KMS-11 (cell line): Measurements from ENCODE around the gene COL16A1.

Experiments
- H2AFZ ChIP-seq: fragments of 200-600 bp; sonication (generic); 2 replicates; pipeline ENCODE4 v1.6.1; 2016; ENCODE audit warnings: antibody characterized with exemption, mixed run types, low read depth
- H3K27ac ChIP-seq: fragments of 200-600 bp; sonication (generic); 2 replicates; pipeline ENCODE4 v1.6.1; 2016; ENCODE audit warnings: mild to moderate bottlenecking, mixed run types
- H3K27me3 ChIP-seq: fragments of 200-600 bp; sonication (generic); 2 replicates; pipeline ENCODE4 v1.6.1; 2017; ENCODE audit warnings: mild to moderate bottlenecking, low read depth, mixed run types, moderate library complexity; ENCODE audit not compliant: insufficient read depth
- H3K36me3 ChIP-seq: fragments of 200-600 bp; sonication (generic); 2 replicates; pipeline ENCODE4 v1.6.1; 2017; ENCODE audit warnings: mild to moderate bottlenecking, mixed run types; ENCODE audit not compliant: insufficient read depth
- H3K4me1 ChIP-seq: fragments of 200-600 bp; sonication (generic); 2 replicates; pipeline ENCODE4 v1.6.1; 2016; ENCODE audit warnings: mild to moderate bottlenecking, low read depth, mixed run types; ENCODE audit not compliant: poor library complexity, severe bottlenecking
- H3K4me2 ChIP-seq: fragments of 200-600 bp; sonication (generic); 2 replicates; pipeline ENCODE4 v1.7.0; 2016; ENCODE audit warnings: mild to moderate bottlenecking, mixed run types
- H3K4me3 ChIP-seq: fragments of 200-600 bp; sonication (generic); IDR thresholded peaks from 2 replicates; pipeline ENCODE4 v1.6.1; 2017; ENCODE audit warnings: low read depth, low read length, mixed read lengths; ENCODE audit not compliant: insufficient read depth
- H3K79me2 ChIP-seq: fragments of 200-600 bp; sonication (generic); 2 replicates; pipeline ENCODE4 v1.6.1; 2016; ENCODE audit warnings: low read depth, mixed run types; ENCODE audit not compliant: insufficient read depth
- H3K9ac ChIP-seq: fragments of 200-600 bp; sonication (generic); 2 replicates; pipeline ENCODE4 v1.6.1; 2016; ENCODE audit warnings: mild to moderate bottlenecking, mixed run types
- H4K20me1 ChIP-seq: fragments of 200-600 bp; sonication (generic); 2 replicates; pipeline ENCODE4 v1.6.1; 2016; ENCODE audit warnings: mild to moderate bottlenecking, mixed run types; ENCODE audit not compliant: insufficient read depth
- TF ChIP-seq, protein P1 (sequence below): fragments of 200-600 bp; sonication (generic); conservative IDR thresholded peaks from 2 replicates; pipeline ENCODE4 v1.6.1; 2017; ENCODE audit warnings: low read depth, mild to moderate bottlenecking, antibody characterized with exemption, low read length, moderate library complexity, mixed read lengths

COL16A1 gene

DNA sequence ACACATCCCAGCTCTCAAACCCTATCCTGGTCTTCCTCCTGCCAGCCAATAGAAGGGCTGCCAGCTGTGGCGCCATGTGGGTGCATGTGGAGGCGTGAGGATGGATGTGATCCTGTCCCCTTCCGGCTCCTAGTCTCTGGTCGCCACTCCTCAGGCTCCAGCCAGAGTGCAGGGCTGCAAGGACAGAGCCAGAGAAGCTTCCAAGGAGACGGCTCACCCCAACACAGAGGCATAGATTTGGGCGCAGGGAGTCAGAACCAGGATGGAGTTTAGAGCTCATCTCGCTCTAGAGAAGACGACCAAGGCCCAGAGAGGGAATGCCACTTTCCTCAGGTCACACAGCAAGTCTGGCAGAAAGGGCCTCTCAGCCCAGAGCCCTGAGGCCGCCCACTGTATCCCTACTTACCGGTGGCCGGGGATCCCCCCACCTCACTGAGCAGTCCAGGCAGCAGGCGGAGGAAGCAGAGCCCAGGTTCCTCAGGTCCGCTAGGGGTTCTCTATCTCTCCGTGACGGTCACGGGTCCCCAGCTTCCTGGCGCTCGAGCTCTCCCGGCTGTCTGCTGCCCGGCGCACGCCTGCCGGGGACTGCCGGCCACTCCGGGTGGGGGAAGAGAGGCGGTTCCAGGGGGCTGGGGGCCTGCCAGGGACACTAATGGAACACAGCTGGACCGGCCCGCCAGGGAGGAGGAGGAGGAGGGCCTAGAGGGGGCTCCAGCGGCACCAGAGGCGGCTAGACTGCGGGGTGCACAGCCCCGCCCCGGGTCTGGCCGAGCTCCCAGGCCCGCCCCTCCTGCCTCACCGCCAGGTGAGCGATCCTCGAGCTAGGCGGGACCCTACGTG is at the start of gene COL16A1:
Gene COL16A1 (minus strand): TSS at position 587 of the 840 bp plus-strand sequence. CDS start 1,824 bp downstream, outside the sequence.
- no peak within 1 kb of the TSS for H3K9ac ChIP-seq
- no peaks in the 10 kb centered on the region for H3K79me2 ChIP-seq
- peaks cover 12% of the 10 kb centered on the region for H3K27me3 ChIP-seq
- H3K36me3 ChIP-seq, result no peaks in the 10 kb centered on the region
- H3K4me1 ChIP-seq, result peaks cover 19% of the 10 kb centered on the region
- no peak within 1 kb of the TSS; the same call in 1 of the 2 replicates for H3K4me2 ChIP-seq
- no peak within 1 kb of the TSS for H3K27ac ChIP-seq
- TF ChIP-seq, protein P1, sequence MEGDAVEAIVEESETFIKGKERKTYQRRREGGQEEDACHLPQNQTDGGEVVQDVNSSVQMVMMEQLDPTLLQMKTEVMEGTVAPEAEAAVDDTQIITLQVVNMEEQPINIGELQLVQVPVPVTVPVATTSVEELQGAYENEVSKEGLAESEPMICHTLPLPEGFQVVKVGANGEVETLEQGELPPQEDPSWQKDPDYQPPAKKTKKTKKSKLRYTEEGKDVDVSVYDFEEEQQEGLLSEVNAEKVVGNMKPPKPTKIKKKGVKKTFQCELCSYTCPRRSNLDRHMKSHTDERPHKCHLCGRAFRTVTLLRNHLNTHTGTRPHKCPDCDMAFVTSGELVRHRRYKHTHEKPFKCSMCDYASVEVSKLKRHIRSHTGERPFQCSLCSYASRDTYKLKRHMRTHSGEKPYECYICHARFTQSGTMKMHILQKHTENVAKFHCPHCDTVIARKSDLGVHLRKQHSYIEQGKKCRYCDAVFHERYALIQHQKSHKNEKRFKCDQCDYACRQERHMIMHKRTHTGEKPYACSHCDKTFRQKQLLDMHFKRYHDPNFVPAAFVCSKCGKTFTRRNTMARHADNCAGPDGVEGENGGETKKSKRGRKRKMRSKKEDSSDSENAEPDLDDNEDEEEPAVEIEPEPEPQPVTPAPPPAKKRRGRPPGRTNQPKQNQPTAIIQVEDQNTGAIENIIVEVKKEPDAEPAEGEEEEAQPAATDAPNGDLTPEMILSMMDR, result no peak
- no peak within 1 kb of the TSS for H2AFZ ChIP-seq
- H4K20me1 ChIP-seq, result no peaks in the 10 kb centered on the region
- H3K4me3 ChIP-seq, result no peak within 1 kb of the TSS

DNA sequence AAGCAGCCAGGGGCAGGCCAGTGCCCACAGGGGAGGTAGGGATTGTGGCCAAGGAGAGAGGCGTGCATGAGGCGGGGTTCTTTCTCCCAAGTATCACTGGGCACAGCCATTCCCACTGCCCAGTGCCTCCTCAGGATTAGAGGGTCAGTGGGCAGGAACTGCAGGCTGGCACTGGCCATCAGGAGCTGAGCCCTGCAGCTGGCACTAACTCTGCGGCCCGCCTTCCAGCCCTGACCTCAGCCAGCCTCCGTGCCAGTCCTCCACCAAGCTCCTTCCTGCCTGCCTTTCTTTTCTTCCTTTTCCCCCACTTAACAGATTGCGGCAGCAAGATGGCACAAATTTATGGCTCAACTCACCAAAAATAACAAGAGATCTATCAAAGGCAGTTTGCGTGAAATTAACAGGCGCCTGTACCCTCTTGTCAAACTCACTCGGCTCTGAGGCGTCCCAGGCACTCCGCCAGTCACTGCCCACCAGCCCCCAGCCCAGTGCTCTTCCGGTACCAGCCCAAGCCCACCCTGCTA is 49.2 kb upstream of the COL16A1 start:
- Histone ChIP-seq H3K27ac (no peak overlapping the region), H2AFZ (no peak overlapping the region), H4K20me1 (no peaks in the 10 kb centered on the region), H3K36me3 (no peaks in the 10 kb centered on the region), H3K9ac (no peak overlapping the region), H3K4me3 (no peak overlapping the region), H3K27me3 (no peaks in the 10 kb centered on the region; the same call in 1 of the 2 replicates), H3K79me2 (no peaks in the 10 kb centered on the region), H3K4me1 (peaks cover 6% of the 10 kb centered on the region), H3K4me2 (no peak overlapping the region)
- TF ChIP-seq, protein P1, result no peak

DNA sequence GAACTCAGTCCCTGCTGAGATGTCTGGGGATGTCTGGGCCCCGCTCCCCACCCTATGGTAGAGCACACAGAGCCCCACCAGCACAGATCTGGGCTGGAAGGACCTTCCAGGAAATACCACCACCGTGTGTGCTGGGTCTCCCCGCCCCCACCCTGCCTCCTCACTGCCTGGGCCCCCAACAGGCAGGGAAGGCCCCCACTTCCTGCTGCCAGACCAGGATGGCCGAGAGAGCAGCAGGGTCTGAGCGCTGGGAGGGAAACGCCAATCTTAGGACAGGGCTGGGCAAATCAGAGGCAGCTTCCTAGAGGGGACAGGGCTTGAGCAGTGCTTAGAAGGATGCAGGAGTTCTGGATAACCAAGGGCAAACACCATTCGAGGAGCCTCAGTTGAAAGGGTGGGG is 48.4 kb upstream of the COL16A1 start:
- Histone ChIP-seq H3K79me2 (no peaks in the 10 kb centered on the region), H3K4me2 (no peak overlapping the region), H3K4me3 (no peak overlapping the region), H3K4me1 (peaks cover 6% of the 10 kb centered on the region), H3K9ac (no peak overlapping the region), H3K36me3 (no peaks in the 10 kb centered on the region), H3K27me3 (no peaks in the 10 kb centered on the region; the same call in 1 of the 2 replicates), H3K27ac (no peak overlapping the region), H2AFZ (no peak overlapping the region), H4K20me1 (no peaks in the 10 kb centered on the region)
- TF ChIP-seq, protein P1, result no peak

DNA sequence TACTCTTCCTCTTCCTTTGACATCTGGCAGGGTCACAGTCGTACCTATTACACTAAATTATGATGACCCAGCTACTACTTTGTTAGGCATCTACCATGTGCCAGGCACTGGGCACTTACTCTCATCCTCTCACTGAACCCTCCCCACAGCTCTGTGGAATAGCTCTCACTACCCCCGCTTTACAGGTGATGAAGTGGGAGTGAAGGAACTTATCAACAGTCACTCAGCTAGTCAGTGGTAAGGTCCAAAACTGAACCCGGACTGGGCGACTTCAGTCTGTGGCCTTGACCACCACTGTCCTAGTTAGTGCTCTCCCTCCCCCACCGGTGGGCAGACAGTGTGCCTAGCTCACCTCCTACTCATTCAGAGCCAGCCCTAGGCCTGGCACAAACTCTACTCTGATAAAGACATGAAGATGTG is 48.0 kb upstream of the COL16A1 start:
- Histone ChIP-seq H3K36me3 (no peaks in the 10 kb centered on the region), H3K4me3 (no peak overlapping the region), H2AFZ (no peak overlapping the region), H4K20me1 (no peaks in the 10 kb centered on the region), H3K4me2 (no peak overlapping the region), H3K4me1 (peaks cover 6% of the 10 kb centered on the region), H3K79me2 (no peaks in the 10 kb centered on the region), H3K27me3 (no peaks in the 10 kb centered on the region; the same call in 1 of the 2 replicates), H3K27ac (no peak overlapping the region), H3K9ac (no peak overlapping the region)
- TF ChIP-seq, protein P1, result no peak
